HG02588 (cell line): ENCODE measurements around the gene CCDC88A.
"Not testable (repeated sequence)": the region's sequence is repeated elsewhere in the genome, so short reads cannot be mapped to it uniquely, and the experiment has no call there.

Experiments used
- ATAC-seq: cut with Tn5 transposase; IDR thresholded peaks from one replicate; pipeline ENCODE4 v1.9.1; 2021; ENCODE audit warnings: mild to moderate bottlenecking, moderate library complexity; ENCODE audit not compliant: unreplicated experiment

The CCDC88A gene

GRCh38 chr2:55241582-55241981 lies 178.1 kb downstream of the CCDC88A start:
- not testable (repeated sequence) for ATAC-seq

- no peak for ATAC-seq
Measured at GRCh38 chr2:55239656-55240222, 179.9 kb downstream of the CCDC88A start.
